CD4-positive, alpha-beta T cell treated with Interleukin-15 for 4 hours (primary cell): ENCODE results near the gene GBP6.
"Not testable (repeated sequence)": the region's sequence is repeated elsewhere in the genome, so short reads cannot be mapped to it uniquely, and the experiment has no call there.

Source experiments
- DNase-seq: peaks from one replicate; pipeline ENCODE4 v3.0.0-alpha.2; 2020; ENCODE audit warnings: low spot score

GBP6 gene, protein sequence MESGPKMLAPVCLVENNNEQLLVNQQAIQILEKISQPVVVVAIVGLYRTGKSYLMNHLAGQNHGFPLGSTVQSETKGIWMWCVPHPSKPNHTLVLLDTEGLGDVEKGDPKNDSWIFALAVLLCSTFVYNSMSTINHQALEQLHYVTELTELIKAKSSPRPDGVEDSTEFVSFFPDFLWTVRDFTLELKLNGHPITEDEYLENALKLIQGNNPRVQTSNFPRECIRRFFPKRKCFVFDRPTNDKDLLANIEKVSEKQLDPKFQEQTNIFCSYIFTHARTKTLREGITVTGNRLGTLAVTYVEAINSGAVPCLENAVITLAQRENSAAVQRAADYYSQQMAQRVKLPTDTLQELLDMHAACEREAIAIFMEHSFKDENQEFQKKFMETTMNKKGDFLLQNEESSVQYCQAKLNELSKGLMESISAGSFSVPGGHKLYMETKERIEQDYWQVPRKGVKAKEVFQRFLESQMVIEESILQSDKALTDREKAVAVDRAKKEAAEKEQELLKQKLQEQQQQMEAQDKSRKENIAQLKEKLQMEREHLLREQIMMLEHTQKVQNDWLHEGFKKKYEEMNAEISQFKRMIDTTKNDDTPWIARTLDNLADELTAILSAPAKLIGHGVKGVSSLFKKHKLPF

DNA sequence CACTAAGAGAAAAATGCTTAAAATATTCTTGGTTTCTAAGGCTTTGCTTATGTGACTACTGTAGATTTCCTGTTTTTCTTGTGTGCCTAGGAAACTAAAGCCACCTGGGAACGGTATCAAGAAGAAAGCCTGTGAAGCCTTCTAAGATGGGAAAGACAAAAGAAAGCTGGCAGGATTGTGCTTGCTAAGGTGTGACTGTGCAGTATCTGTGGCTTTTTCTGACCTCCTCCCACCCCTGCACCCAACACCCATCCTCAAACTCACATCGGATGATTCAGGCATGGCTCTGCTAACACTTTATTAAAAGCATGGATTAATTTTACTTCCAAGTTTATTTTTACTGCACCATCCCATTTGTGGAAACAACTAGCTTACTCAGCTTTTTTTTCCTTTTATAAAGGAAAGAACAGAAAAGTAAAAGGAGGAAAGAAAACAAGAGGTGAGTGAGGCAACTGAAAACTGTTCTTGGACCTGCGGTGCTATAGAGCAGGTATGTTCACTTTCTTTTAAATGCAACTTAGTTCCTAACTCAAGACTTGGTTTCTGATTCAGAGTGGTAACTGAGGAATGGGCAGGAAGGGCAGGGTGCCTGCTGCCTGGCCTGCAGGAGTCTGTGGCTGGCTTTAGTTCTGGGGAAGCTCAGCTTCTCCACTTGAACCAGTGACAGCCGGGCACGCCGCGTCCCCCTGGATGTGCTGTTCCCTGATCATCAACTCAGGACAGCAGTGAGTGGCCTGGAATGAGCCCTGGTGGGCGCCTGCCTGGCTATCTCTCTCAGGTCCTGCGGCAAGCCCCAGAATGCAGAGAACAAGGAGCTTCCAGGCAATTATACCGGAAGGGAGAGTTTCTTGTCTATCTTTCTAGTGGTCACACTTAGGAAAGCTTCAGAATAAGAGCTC lies at the start of gene GBP6:
Gene GBP6, plus strand, starts transcription at position 422 of the 899 bp plus-strand sequence. CDS start 4,493 bp downstream, outside the sequence.
- no peak for DNase-seq

DNA sequence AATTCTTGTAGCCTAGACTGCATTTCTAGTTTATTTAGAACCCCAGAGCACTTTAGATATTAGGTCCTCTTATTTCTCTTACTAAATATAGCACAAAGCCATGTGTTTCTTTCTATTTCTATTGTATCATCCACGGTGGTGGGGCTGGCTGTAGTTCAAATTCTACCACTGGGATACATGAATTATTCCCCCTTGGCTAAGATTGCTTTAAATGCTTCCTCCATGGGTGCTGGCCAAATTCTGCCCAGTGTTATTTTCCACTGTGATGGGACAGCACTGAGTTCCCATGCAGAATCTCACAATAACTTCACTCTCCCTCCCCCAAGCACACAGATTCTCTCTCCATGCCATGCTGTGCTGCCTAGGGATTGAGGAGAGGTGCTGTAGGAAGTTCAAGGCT lies 41.5 kb upstream of the GBP6 start:
- no peak for DNase-seq

DNA sequence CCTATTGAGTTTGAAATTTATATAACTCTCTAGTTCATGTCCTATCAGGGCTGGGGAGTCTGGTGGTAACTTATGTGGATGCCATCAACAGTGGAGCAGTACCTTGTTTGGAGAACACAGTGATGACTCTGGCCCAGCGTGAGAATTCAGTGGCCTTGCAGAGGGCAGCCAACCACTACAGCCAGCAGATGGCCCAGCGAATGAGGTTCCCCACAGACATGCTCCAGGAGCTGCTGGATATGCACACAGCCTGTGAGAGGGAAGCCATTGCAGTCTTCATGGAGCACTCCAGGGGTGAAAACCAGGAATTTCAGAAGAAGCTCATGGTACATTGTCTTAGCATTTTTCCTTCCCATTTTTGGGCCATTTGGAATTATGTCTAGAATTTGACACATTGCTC lies 32.0 kb upstream of the GBP6 start:
- DNase-seq: no peak

DNA sequence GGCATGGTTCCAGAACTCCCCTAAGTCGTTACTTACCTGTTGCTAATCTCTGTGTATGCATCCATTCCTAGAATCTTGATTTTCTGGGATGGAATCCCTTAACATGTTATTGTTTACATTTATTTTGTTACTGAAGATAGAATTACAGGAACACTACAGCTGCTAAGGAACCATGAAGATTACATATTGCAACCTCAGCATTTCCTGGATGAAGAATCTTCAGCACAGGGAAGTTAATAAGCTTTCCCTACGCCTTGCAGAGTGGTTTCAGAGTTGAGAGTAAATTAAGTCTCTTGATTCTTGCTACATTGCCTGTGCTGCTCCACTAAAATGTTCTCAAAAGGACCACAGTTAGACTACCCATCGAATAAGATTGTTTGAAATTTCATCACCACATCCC lies 31.4 kb upstream of the GBP6 start:
- DNase-seq: no peak

DNA sequence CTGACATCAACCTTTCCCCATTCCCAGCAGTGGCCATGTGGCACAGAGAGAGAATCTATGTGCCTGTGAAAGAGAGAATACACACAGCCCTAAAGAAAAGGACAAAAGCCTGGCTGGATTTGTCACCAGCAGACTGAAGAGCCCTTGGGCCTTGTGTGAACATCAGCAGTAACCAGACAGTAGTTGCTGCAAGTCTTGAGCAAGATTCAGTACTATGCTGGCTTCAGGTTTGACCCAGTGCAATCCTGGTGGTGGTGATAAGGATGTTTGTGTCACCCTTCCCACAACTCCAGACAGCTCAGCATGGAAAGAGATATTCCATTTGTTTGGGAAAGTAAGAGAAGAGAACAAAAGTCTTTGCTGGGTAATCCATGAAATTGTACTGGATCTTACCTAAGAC lies 28.4 kb upstream of the GBP6 start:
- DNase-seq: no peak

DNA sequence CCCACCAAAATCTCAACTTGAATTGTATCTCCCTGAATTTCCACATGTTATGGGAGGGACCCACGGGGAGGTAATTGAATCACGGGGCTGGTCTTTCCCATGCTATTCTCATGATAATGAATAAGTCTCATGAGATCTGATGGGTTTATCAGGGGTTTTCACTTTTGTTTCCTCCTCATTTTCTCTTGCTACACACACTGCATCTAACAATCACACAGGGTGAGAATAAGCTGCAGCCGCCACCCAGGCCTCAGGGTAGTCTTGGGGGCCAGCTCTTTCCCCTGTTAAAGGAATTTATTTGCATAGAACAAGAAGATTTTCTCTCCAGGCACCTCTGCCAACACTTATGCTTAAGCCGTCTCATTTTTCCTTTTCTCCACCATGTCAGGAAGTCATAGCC lies 26.0 kb upstream of the GBP6 start:
- no peak for DNase-seq

DNA sequence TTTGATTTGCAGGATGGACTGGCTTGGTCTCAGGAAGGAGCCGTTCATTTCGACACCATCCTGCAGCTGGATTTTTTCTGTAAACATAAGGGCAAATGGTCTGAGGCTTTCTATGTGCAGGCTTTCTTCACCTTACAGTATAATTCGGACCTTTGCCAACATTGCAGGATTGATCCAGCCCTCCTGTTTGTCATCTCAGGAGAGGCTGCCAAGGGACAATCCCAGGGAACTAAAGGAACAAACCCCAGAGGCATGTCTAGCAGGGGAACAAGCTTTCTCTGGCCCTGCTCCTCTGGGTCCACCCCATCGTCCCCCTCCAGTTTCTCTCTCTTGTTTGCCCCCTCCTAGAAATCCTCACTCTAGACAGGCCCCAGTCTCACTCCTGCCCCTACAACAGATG lies 24.8 kb upstream of the GBP6 start:
- no peak for DNase-seq

DNA sequence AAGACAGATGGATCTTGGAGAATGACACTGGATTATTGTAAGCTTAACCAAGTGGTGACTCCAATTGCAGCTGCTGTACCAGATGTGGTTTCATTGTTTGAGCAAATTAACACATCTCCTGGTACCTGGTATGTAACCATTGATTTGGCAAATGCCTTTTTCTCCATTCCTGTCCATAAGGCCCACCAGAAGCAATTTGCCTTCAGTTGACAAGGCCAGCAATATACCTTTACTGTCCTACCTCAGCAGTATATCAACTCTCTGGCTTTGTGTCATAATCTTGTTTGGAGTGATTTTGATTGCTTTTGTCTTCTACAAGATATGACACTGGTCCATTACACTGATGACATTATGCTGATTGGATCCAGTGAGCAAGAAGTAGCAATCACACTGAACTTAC lies 18.4 kb upstream of the GBP6 start:
- DNase-seq: not testable (repeated sequence)

DNA sequence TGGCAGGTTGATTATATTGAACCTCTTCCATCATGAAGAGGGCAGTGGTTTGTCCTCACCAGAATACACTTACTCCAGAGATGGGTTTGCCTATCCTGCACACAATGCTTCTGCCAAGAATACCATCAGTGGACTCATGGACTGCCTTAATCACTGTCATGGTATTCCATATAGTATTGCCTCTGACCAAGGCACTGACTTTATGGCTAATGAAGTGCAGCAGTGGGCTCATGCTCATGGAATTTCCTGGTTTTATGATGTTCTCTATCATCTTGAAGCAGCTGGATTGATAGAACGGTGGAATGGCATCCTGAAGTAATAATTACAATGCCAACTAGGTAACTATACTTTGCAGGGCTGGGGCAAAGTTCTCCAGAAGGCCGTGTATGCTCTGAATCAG lies 16.6 kb upstream of the GBP6 start:
- DNase-seq: no peak

DNA sequence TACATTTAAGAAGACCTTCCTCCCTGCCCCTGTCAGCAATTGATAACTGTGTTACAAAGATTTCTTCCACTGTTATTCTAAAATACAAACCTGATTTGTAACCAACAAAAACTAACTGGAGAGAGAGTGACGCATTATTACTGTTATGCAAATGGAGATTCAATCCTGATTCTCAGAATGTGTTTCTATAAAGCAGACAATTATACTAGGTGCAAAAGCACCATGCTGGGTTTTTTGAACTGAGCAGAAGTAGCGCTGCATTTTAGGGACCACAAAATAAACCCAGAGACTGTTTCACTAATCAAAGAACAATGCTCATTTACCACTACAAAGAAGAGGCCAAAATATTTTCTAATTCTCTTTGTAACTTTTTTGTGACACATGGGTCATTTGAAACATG lies 13.6 kb upstream of the GBP6 start:
- no peak for DNase-seq

DNA sequence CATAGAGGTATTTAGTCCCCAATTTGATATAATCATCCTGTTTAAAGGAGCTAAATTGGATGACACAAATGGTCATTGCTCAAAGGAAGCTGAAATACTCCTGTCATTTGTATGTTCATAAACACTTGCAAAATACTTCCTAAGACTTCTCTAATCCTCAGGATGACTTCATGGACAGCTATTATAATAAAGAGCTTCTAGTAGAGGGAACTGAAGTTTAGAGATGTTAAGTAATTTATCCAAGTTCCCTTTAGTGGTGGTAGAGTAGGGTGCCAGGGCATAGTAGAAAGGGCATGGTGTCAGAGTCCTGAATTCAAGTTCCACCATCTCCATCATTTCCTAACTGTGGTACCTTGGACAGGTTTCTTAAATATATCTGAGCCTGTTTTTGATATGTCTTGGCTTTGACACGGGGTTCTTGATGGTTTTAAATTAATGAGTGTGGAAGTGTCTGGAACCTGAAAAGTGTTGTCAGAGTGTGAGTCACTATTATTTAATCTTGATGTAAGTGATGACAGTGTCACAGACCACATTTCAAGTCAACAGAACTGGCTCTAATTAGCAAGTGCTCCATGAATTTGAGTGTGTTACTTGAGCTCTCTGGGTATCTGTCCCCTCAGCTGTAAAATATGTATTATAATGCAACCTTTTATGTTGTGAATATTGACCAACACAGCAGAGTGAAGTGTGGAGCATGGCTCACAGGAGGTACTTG lies 12.1 kb upstream of the GBP6 start:
- DNase-seq: peak; percentile 16

DNA sequence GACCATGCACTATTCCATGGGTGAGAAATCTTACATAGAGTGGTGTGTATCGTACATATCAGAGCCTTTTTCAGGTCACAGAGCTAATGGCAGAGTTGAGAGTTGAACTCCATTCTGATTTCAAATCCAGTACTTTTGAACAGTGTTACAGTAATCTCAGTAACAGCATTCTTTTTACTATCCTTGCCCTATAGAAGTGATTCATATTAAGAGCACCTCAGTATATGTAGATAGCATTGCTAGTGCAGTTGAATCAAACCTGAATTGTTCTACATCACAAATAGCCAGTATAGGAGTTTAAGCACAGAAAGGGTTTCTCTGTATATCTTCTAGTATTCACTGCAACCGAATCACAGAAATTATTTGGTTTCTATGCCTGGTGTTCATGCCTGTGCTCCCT lies 11.4 kb upstream of the GBP6 start:
- DNase-seq: no peak

DNA sequence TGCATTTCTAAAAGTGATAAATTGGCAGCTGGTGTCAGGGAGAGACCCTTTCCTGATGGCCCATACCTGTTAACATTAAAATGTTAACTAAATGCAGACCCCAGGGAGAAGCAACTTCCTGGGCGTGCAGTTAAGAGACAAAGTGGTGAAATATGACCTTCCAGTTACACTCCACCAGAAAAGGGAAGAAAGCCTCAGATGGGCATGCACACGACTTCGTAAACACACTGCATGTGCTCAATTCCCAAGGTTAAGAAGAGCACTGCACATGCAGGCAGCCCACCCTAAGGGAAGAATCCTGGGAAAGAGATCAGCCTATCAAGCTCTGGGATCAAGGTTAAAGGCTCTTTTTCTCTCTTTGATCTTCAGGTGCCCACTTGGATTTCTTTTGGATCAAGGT lies 9.7 kb upstream of the GBP6 start:
- no peak for DNase-seq

DNA sequence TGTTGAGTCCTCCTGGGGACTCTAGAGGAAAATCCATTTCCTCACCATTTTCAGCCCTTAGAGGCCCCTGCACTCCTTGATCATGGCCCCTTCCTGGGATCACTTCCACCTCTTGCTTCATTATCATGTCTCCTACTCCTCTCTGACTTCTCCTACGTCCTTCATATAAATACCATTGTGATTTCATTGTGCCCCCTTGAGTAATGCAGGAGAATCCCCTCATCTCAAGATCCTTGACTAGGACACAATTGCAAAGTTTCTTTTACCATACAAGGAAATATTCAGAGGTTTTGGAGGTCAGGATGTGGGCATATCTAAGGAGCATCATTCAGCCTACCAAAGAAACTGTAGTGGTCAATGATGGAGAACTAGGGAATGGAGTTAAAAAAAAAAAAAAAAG lies 8.8 kb upstream of the GBP6 start:
- DNase-seq: no peak

DNA sequence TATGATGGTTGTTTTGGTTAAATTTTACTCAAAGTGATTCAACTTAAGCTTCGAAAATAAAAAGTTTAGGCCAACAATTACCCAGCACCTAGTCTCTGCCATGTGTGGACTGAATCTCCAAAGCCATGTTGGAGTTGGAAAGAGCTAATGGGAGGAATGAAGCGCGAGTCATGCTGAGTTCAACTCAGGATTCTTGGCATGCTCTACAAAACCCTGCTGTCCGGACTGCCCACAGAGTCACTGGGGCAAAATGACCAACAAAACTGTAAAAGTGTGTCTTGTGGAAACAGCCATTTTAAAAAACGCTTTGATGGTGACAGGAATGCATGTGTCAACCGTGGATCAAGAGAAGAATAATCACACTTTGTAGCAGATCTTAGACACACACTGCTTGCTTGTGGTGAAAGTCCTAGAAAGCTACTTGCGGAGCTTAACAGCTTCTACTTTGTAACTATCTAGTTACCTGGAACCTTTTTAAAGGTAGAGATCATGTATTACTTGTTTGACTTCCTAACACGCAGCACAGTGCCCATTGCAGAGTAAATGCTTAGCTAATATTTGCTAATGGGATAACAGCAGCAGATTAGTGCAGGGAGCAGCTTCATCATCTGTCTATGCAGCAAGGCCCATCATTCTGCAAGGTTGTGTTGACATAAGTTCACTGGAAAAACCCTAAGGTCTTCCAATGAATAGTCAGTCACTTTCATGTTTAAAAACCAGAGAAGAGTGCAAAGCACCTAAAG lies 7.0 kb upstream of the GBP6 start:
- peak; percentile 13 for DNase-seq

DNA sequence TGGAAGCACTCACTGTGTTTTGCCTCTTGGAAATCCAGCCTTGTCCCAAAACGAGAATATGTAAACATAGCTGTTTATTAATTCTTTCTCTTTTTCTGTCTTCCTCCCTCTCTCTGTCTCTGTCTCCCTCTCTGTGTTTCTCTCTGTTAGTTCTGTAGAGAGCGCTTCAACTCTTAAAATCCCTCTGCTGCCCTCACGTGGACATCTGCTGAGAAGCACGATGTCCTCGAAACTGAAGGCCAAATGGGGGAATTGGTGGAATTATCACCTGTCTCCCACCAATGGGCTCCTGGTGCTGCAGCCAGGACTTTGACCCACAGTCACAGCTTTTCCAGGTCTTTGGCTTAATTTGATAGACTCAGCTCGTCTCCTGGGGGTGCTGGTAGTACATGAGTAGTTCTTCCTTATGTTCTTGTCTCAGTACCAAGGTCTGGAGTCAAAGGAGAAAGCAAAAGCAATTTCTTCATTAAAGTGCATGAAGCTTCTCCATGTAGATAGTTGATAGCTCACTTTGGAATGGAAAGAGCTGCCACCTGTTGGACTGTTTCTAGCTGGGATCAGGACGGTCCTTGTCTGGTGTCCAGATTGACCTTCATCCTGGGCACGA lies 5.5 kb upstream of the GBP6 start:
- DNase-seq: peak; percentile 89

DNA sequence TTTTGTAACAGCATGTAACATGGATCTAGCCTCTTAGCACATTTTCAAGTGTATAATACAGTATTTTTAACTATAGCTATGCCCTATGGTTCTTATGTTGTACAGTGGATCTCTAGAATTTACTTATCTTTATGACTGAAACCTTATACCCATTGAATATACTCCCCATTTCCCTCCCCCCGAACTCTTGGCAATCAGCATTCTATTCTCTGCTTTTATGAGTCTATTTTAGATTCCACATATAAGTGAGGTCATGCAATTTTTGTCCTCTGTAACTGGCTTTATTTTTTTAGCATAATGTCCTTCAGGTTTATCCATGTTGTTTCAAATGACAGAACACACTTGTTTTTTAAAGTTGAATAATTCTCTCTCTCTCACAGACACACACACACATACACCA lies 3.1 kb upstream of the GBP6 start:
- DNase-seq: no peak

DNA sequence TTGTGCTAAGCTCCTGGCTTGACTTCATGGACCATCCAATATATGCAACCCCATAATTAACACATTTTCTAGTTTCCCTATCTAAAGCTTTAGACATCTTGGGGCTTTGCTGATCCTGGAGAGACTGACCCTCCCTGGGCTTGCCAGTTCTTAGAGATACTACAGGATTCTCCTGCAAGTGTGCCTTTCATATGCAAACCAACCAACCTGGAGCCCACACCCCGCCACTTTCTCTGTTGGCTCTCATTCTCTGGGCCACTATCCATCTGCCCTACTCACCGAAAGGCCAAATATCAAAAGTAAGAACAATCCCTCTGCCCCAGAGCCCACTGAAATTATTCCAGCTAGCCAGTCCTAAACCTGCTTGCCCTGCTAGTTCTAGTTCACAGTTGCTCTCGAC lies 2.2 kb upstream of the GBP6 start:
- DNase-seq: no peak

DNA sequence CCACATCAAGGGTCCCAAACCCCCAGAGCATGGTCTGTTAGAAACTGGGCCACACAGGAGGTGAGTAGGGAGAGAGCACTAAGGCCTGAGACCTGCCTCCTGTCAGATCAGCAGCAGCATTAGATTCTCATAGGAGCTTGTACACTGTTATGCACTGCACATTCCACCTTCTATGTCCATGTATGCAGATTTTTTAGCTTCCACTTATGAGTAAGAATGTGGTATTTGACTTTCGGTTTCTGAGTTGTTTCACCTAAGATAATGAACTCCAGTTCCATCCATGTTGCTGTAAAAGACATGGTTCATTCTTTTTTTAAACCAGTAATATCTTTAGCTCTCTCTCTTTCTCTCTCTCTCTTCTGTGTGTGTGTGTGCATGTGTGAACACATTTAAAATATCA lies 663 bp upstream of the GBP6 start:
- no peak for DNase-seq

DNA sequence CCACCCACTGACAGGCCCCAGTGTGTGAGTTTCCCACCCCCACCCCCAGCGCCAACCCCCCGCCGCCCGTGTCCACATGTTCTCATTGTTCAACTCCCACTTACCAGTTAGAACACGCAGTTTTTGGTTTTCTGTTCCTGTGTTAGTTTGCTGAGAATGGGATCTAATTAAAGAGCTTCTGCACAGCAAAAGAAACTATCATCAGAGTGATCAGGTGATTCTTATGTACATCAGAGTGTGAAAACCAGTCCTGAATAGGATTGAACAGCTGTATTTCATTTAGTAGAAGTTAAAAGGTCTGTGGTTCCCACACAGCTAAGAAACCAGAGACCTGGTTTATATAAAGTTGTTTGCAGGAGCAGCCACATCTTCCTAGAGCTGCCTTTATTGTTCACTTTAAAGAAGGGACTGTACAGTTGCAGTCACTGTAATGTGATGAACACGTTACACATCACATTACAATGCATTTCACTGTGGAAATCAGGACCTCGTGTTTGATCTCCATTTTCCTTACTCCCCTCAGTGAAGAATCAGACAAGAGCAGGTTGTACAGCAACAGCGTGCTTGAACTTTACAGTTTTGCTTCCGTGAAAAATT lies 1.2 kb downstream of the GBP6 start:
- DNase-seq: no peak

DNA sequence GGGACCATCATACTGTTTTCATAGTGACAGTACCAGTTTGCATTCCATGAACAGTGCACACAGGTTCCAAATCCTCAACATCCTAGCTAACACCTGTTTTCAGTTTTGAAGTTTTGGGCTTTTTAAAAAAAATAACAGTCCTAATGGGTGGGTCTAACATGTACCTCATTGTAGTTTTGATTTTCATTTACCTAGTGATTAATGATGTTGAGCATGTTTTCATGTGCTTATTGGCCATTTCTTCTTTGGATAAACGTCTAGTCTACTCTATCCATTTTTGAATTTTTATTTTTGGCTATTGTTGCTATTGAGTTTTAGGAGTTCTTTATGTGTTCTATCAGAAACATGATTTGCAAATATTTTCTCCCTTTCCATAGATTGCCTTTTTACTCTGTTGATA lies 3.4 kb downstream of the GBP6 start:
- DNase-seq: no peak
